ENCODE measurements around the gene GNAI3.

- TF ChIP-seq POLR2A (IDR thresholded peaks at IDR 0.05; ENCODE audit: low read depth, low read length) = no peak
- TF ChIP-seq CTCF (IDR thresholded peaks at IDR 0.05; ENCODE audit: extremely low read depth in 1 of 2, insufficient read depth in 1 of 2, low read depth in 1 of 2, low read length in 2 of 2) = no peak
- no peak for TF ChIP-seq MYC (IDR thresholded peaks at IDR 0.05; ENCODE audit: low read depth, low read length)
- TF ChIP-seq POLR2AphosphoS5 (IDR thresholded peaks at IDR 0.05; ENCODE audit: insufficient read depth, low read depth, low read length) = no peak
- TF ChIP-seq MAX (IDR thresholded peaks at IDR 0.05; ENCODE audit: insufficient read depth, insufficient read length) = no peak
Measured at GRCh38 chr1:109523706-109524105, 24.7 kb upstream of the GNAI3 start.

Data from endothelial cell of umbilical vein (primary cell).